Parathyroid adenoma (tissue), 2 donors: ENCODE results near the gene SPSB1.

ENCODE experiments used
- H2AFZ ChIP-seq: fragments of 300-600 bp; sonication (generic); one replicate; pipeline ENCODE4 v1.7.0; 2017; ENCODE audit warnings: antibody characterized with exemption, mild to moderate bottlenecking
- H3K27ac ChIP-seq: fragments of 300-600 bp; sonication (generic); one replicate; pipeline ENCODE4 v1.7.0; 2017
- H3K27me3 ChIP-seq: fragments of 300-600 bp; sonication (generic); one replicate; pipeline ENCODE4 v1.7.0; 2017; ENCODE audit warnings: low read length; ENCODE audit not compliant: control insufficient read depth, insufficient read depth
- H3K36me3 ChIP-seq: fragments of 300-600 bp; sonication (generic); one replicate; pipeline ENCODE4 v1.7.0; 2017; ENCODE audit warnings: low read length; ENCODE audit not compliant: control insufficient read depth, insufficient read depth
- H3K4me1 ChIP-seq: fragments of 300-600 bp; sonication (generic); one replicate; pipeline ENCODE4 v1.7.0; 2017; ENCODE audit warnings: control low read depth
- H3K4me2 ChIP-seq: fragments of 300-600 bp; sonication (generic); one replicate; pipeline ENCODE4 v1.7.0; 2017; ENCODE audit warnings: low read length
- H3K4me3 ChIP-seq: fragments of 300-600 bp; sonication (generic); one replicate; pipeline ENCODE4 v1.7.0; 2017; ENCODE audit warnings: low read depth, low read length
- H3K79me2 ChIP-seq: fragments of 300-600 bp; sonication (generic); one replicate; pipeline ENCODE4 v1.7.0; 2017; ENCODE audit warnings: control low read depth
- H3K9ac ChIP-seq: fragments of 300-600 bp; sonication (generic); one replicate; pipeline ENCODE4 v1.7.0; 2017; ENCODE audit warnings: mild to moderate bottlenecking
- H3K9me3 ChIP-seq: fragments of 300-600 bp; sonication (generic); one replicate; pipeline ENCODE4 v1.7.0; 2017; ENCODE audit warnings: low read length; ENCODE audit not compliant: control insufficient read depth
- TF ChIP-seq, protein P1 (sequence below): fragments of 300-600 bp; sonication (generic); IDR thresholded peaks from one replicate; pipeline ENCODE4 v1.7.0; 2017; ENCODE audit warnings: antibody characterized with exemption, mild to moderate bottlenecking
- donor health status: primary hyperparathyroidism.

The SPSB1 gene

DNA sequence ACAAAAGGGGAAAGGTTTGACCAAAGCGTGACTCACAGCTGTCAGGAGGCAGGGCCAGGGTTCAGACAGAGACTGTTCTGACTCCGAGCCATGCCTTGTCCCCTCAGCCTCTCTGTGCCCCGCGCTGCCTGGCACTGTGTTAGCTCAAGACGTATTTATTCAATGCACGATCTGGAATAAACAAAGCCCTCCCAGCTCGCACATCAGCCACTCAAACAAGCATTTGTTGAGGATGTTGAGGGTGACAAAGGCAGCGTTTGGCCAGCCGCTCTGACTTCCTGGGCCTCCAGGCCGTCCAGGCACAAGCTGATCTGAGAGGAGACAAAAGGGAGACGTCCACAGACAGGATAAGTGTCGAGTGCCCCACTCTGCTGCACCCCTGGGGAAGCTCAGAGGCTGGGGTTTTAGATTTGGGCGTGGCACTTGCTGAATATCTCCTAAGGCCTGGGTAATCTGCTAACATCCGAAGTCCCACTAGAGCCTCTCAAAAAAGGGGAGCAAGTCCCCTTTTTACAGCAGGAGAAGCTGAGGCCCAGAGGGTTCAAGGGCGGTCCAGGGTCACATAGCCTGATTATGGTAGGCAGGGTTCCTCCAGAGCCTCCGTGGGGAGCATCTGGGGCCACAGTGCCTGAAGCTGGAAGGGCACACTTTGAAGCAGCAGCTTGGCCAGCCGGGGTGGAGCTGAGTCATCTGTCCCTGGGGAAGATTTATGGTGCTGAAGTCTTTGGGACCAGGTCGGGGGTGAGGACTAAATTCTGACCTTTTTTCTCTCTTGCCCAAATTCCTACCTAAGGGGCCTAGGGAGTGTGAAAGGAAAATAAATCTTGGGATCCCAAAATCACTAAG lies 95.9 kb downstream of the SPSB1 start:
- H2AFZ ChIP-seq, result no peak overlapping the region
- no peak overlapping the region for H3K9ac ChIP-seq
- H3K27me3 ChIP-seq, result no peaks in the 10 kb centered on the region
- no peak overlapping the region for H3K27ac ChIP-seq
- H3K36me3 ChIP-seq, result no peaks in the 10 kb centered on the region
- no peaks in the 10 kb centered on the region for H3K9me3 ChIP-seq
- peaks cover 4% of the 10 kb centered on the region for H3K4me1 ChIP-seq
- TF ChIP-seq, protein P1, sequence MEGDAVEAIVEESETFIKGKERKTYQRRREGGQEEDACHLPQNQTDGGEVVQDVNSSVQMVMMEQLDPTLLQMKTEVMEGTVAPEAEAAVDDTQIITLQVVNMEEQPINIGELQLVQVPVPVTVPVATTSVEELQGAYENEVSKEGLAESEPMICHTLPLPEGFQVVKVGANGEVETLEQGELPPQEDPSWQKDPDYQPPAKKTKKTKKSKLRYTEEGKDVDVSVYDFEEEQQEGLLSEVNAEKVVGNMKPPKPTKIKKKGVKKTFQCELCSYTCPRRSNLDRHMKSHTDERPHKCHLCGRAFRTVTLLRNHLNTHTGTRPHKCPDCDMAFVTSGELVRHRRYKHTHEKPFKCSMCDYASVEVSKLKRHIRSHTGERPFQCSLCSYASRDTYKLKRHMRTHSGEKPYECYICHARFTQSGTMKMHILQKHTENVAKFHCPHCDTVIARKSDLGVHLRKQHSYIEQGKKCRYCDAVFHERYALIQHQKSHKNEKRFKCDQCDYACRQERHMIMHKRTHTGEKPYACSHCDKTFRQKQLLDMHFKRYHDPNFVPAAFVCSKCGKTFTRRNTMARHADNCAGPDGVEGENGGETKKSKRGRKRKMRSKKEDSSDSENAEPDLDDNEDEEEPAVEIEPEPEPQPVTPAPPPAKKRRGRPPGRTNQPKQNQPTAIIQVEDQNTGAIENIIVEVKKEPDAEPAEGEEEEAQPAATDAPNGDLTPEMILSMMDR, result no peak
- no peaks in the 10 kb centered on the region for H3K79me2 ChIP-seq
- H3K4me3 ChIP-seq, result no peak overlapping the region
- H3K4me2 ChIP-seq, result no peak overlapping the region

DNA sequence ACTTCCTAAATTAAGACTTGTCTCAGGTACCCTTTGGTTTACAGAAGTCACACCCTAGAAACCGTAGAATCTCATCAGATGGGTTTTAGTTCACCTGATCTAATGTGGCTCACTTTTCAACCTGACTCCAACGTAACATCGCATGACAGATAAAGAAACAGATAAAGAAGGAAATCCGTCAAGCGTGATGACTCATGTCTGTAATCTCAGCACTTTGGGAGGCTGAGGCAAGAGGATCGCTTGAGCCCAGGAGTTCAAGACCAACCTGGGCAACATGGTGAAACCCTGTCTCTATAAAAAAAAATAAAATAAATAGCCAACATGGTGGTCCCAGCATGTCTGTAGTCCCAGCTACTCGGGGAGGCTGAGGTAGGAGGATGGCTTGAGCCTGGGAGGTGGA lies 97.3 kb downstream of the SPSB1 start:
- H3K36me3 ChIP-seq, result no peaks in the 10 kb centered on the region
- no peaks in the 10 kb centered on the region for H3K27me3 ChIP-seq
- H2AFZ ChIP-seq, result no peak overlapping the region
- no peak overlapping the region for H3K9ac ChIP-seq
- TF ChIP-seq, protein P1, result no peak
- no peak overlapping the region for H3K4me3 ChIP-seq
- no peaks in the 10 kb centered on the region for H3K79me2 ChIP-seq
- H3K27ac ChIP-seq, result no peak overlapping the region
- no peaks in the 10 kb centered on the region for H3K9me3 ChIP-seq
- H3K4me2 ChIP-seq, result peak overlapping the region; percentile 26
- H3K4me1 ChIP-seq, result peaks cover 4% of the 10 kb centered on the region

DNA sequence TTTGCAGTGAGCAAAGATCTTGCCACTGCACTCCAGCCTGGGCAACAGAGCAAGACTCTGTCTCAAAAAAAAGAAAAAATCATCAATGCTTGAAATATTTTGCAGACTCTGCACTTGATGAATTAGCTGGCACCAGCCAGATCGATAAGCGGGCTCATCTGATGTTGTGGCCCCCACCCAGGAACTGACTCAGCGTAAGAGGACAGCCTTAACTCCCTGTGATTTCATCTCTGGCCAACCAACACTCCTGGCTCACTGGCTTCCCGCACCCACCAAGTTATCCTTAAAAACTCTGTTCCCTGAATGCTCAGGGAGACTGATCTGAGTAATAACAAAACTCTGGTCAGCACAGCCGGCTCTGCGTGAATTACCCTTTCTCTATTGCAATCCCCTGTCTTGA lies 98.9 kb downstream of the SPSB1 start:
- H3K79me2 ChIP-seq, result no peaks in the 10 kb centered on the region
- H3K9me3 ChIP-seq, result no peaks in the 10 kb centered on the region
- TF ChIP-seq, protein P1, result no peak
- H3K4me3 ChIP-seq, result no peak overlapping the region
- no peak overlapping the region for H2AFZ ChIP-seq
- no peaks in the 10 kb centered on the region for H3K27me3 ChIP-seq
- peaks cover 4% of the 10 kb centered on the region for H3K4me1 ChIP-seq
- H3K36me3 ChIP-seq, result no peaks in the 10 kb centered on the region
- H3K9ac ChIP-seq, result no peak overlapping the region
- H3K4me2 ChIP-seq, result peak overlapping the region; percentile 0
- peak overlapping the region; percentile 11 for H3K27ac ChIP-seq

DNA sequence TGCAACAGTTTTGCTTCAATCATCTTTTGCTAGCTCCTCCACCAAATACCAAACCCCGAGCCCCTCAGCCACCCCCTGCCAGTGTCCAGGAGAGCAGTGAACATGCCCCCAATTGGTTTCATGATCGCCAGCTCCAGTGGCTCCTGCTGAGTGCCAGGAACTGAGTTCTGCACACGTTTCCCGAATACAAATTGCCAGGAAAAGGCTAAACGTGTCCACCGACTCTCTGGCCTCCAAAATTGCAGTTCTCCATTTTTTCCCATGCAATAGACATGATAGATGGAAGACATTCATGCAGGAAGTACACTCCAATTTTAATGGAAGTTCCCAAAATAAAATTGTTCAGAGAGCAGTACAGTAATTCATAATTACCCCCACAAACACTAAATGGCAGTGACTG lies 101.3 kb downstream of the SPSB1 start:
- Histone ChIP-seq H3K79me2 (no peaks in the 10 kb centered on the region), H3K4me2 (no peak overlapping the region), H3K4me3 (no peak overlapping the region), H3K36me3 (no peaks in the 10 kb centered on the region), H3K27ac (no peak overlapping the region), H3K9me3 (no peaks in the 10 kb centered on the region), H3K9ac (no peak overlapping the region), H3K27me3 (no peaks in the 10 kb centered on the region), H2AFZ (no peak overlapping the region), H3K4me1 (peaks cover 4% of the 10 kb centered on the region)
- TF ChIP-seq, protein P1, result no peak

DNA sequence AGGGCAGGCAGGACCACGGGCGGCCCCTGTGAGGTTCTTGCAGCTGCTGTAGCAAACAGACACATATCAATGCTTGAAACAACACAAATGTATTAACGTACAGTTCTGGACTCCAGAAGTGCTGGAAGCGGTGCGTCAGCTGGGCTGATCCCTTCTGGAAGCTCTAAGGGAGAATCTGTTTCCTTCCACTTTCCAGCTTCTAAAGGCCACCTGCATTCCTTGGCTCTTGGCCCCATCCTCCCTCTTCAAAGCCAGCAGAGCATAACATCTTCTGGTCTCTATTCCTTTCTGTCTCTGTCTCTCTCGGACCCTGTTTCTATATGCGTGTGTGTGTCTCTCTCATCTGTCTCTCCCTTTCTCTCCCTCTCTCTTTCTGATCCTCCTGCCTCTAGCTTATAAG lies 102.3 kb downstream of the SPSB1 start:
- Histone ChIP-seq H3K36me3 (no peaks in the 10 kb centered on the region), H3K27ac (no peak overlapping the region), H3K9ac (no peak overlapping the region), H3K4me3 (no peak overlapping the region), H3K79me2 (no peaks in the 10 kb centered on the region), H3K4me2 (no peak overlapping the region), H3K9me3 (no peaks in the 10 kb centered on the region), H3K27me3 (no peaks in the 10 kb centered on the region), H2AFZ (no peak overlapping the region), H3K4me1 (peaks cover 4% of the 10 kb centered on the region)
- TF ChIP-seq, protein P1, result no peak
